Measurements from ENCODE around the gene SPRR2G. TPM values are rescaled to one million over a fixed set of nuclear protein-coding genes. Genes with fewer than 3 reads are reported as not detected.
"Not testable (repeated sequence)": the region's sequence is repeated elsewhere in the genome, so short reads cannot be mapped to it uniquely, and the experiment has no call there.

SPRR2G gene
- polyA plus RNA-seq, 1 of the 3 experiments (the other 2 are of a cell fraction) = not detected

GRCh38 chr1:153113416-153113815 lies 37.3 kb downstream of the SPRR2G start, which contains the start of gene SPRR2F:
Gene SPRR2F, minus strand, starts transcription at chr1:153113516. Its CDS starts 783 bp downstream, at chr1:153112733.
- ChIA-PET CTCF (no interaction called here), POLR2A (no interaction called here)
- Histone ChIP-seq H3K9me2 (no peaks in the 10 kb centered on the region), H2AFZ (ENCODE audit: low read depth) (no peak within 1 kb of the TSS), H3K4me2 (no peak within 1 kb of the TSS), H3K9me3 (no peaks in the 10 kb centered on the region), H3K36me3 (replicated peaks in 1 of 2; ENCODE audit: control insufficient read depth in 1 of 2, insufficient read depth in 2 of 2, low read length in 1 of 2) (no peaks in the 10 kb centered on the region), H4K20me1 (ENCODE audit: insufficient read depth) (no peaks in the 10 kb centered on the region), H3K4me3 (ENCODE audit: low read depth in 2 of 2, low read length in 1 of 2) (no peak within 1 kb of the TSS), H3K4me1 (ENCODE audit: control insufficient read depth in 1 of 2, insufficient read depth in 2 of 2, low read depth in 1 of 2, low read length in 1 of 2) (no peaks in the 10 kb centered on the region), H3K27me3 (ENCODE audit: insufficient read depth) (no peaks in the 10 kb centered on the region), H3K27ac (ENCODE audit: low read depth in 2 of 2, low read length in 1 of 2) (no peak within 1 kb of the TSS), H3K9ac (no peak within 1 kb of the TSS), H3F3A (replicated peaks; ENCODE audit: insufficient read depth) (no peaks in the 10 kb centered on the region), H3K79me2 (ENCODE audit: insufficient read depth) (no peaks in the 10 kb centered on the region)
- TF ChIP-seq FOXM1 (IDR thresholded peaks at IDR 0.05; ENCODE audit: low read depth) (no peak), USF2 (IDR thresholded peaks at IDR 0.05; ENCODE audit: borderline replicate concordance, low read depth, low read length) (no peak), CTCF (IDR thresholded peaks at IDR 0.05) (no peak), MEF2A (IDR thresholded peaks at IDR 0.05; ENCODE audit: borderline replicate concordance, low read depth) (no peak), FOXJ3 (CRISPR knock-in tag; IDR thresholded peaks at IDR 0.05) (no peak), SIN3A (IDR thresholded peaks at IDR 0.05; ENCODE audit: borderline replicate concordance, low read depth, low read length) (no peak)
- DNase-seq = no peak
- WGBS (ENCODE audit: low lambda C conversion rate) = 4% methylated on average over 3 of the region's 3 CpGs

- H3K4me3 ChIP-seq (ENCODE audit: low read depth in 2 of 2, low read length in 1 of 2); H3F3A ChIP-seq (replicated peaks; ENCODE audit: insufficient read depth); H3K27ac ChIP-seq (ENCODE audit: low read depth in 2 of 2, low read length in 1 of 2); H3K79me2 ChIP-seq (ENCODE audit: insufficient read depth); POLR2A ChIA-PET; CTCF ChIA-PET; H4K20me1 ChIP-seq (ENCODE audit: insufficient read depth); H3K4me1 ChIP-seq (ENCODE audit: control insufficient read depth in 1 of 2, insufficient read depth in 2 of 2, low read depth in 1 of 2, low read length in 1 of 2); H3K9ac ChIP-seq; H3K27me3 ChIP-seq (ENCODE audit: insufficient read depth); DNase-seq; H3K9me2 ChIP-seq; H3K36me3 ChIP-seq (replicated peaks in 1 of 2; ENCODE audit: control insufficient read depth in 1 of 2, insufficient read depth in 2 of 2, low read length in 1 of 2); H3K4me2 ChIP-seq; H3K9me3 ChIP-seq; H2AFZ ChIP-seq (ENCODE audit: low read depth): not testable (repeated sequence)
- 2% methylated on average over 5 of the region's 5 CpGs for WGBS (ENCODE audit: low lambda C conversion rate)
These were observed 38.2 kb downstream of the SPRR2G start for GRCh38 chr1:153112454-153112853.

GRCh38 chr1:153100245-153100644 lies 50.4 kb downstream of the SPRR2G start:
- CTCF ChIA-PET = no interaction called here
- no peaks in the 10 kb centered on the region for H4K20me1 ChIP-seq (ENCODE audit: insufficient read depth)
- H3K27me3 ChIP-seq (ENCODE audit: insufficient read depth) = no peaks in the 10 kb centered on the region
- H2AFZ ChIP-seq (ENCODE audit: low read depth) = no peak overlapping the region
- H3K9me2 ChIP-seq = no peaks in the 10 kb centered on the region; the same call in 1 of the 2 replicates
- no peak overlapping the region for H3K4me2 ChIP-seq
- peaks cover 4% of the 10 kb centered on the region for H3F3A ChIP-seq (replicated peaks; ENCODE audit: insufficient read depth)
- no peaks in the 10 kb centered on the region for H3K9me3 ChIP-seq
- POLR2A ChIA-PET = no interaction called here
- no peaks in the 10 kb centered on the region for H3K36me3 ChIP-seq (replicated peaks in 1 of 2; ENCODE audit: control insufficient read depth in 1 of 2, insufficient read depth in 2 of 2, low read length in 1 of 2)
- 3% methylated on average over 5 of the region's 5 CpGs for WGBS (ENCODE audit: low lambda C conversion rate)
- H3K9ac ChIP-seq = no peak overlapping the region
- H3K79me2 ChIP-seq (ENCODE audit: insufficient read depth) = no peaks in the 10 kb centered on the region
- DNase-seq = no peak
- no peak overlapping the region for H3K4me3 ChIP-seq (ENCODE audit: low read depth in 2 of 2, low read length in 1 of 2)
- TF ChIP-seq TAF1 (IDR thresholded peaks at IDR 0.05; ENCODE audit: borderline replicate concordance, low read depth, low read length) (no peak), USF2 (IDR thresholded peaks at IDR 0.05; ENCODE audit: borderline replicate concordance, low read depth, low read length) (no peak), SMC3 (IDR thresholded peaks at IDR 0.05; ENCODE audit: low read depth, low read length) (no peak), FOSL2 (IDR thresholded peaks at IDR 0.05; ENCODE audit: borderline replicate concordance, low read depth) (0 out of 2 replicates have a peak, but pooled peaks have one; percentile 15), CHD2 (IDR thresholded peaks at IDR 0.05; ENCODE audit: low read length, partially characterized antibody) (no peak)
- no peak overlapping the region for H3K27ac ChIP-seq (ENCODE audit: low read depth in 2 of 2, low read length in 1 of 2)
- H3K4me1 ChIP-seq (ENCODE audit: control insufficient read depth in 1 of 2, insufficient read depth in 2 of 2, low read depth in 1 of 2, low read length in 1 of 2) = no peaks in the 10 kb centered on the region
